C4-2B (cell line): ENCODE measurements around the gene CEACAM3.
A peak's percentile ranks its signal among the peaks of the same experiment; 100 is the strongest.

Experiments
- H3K27ac ChIP-seq: fragments of 450-650 bp; 2 replicates; pipeline ENCODE4 v1.5.1; 2017
- ZFX ChIP-seq: fragments of 450-650 bp; IDR thresholded peaks from 2 replicates; pipeline ENCODE4 v1.6.1; 2017
- TF ChIP-seq, protein P1 (sequence below): fragments of 450-650 bp; conservative IDR thresholded peaks from 2 replicates; pipeline ENCODE4 v1.5.1; 2017; ENCODE audit warnings: mild to moderate bottlenecking

Gene CEACAM3

DNA sequence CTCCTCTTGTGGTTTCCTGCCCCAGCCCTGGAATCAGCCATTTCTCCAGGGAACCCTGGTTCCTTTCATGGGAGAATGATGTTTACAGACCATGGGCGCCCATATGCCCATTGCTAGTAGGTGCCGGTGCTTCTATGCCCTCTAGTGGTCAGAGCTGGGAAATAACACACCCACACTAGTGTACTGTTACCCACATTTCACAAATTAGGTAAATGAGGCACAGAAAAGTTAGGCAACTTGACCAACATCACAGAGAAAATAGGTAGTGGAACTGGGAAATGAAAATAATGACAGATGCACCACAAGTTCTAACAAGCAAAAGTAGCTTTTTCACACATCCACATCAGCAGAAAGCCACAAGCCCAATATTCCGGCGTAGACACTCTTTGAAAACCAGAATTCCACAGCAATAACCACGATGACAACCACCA, 1.3 kb upstream of the CEACAM3 start:
- no peak for TF ChIP-seq ZFX
- TF ChIP-seq, protein P1, sequence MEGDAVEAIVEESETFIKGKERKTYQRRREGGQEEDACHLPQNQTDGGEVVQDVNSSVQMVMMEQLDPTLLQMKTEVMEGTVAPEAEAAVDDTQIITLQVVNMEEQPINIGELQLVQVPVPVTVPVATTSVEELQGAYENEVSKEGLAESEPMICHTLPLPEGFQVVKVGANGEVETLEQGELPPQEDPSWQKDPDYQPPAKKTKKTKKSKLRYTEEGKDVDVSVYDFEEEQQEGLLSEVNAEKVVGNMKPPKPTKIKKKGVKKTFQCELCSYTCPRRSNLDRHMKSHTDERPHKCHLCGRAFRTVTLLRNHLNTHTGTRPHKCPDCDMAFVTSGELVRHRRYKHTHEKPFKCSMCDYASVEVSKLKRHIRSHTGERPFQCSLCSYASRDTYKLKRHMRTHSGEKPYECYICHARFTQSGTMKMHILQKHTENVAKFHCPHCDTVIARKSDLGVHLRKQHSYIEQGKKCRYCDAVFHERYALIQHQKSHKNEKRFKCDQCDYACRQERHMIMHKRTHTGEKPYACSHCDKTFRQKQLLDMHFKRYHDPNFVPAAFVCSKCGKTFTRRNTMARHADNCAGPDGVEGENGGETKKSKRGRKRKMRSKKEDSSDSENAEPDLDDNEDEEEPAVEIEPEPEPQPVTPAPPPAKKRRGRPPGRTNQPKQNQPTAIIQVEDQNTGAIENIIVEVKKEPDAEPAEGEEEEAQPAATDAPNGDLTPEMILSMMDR, result peak; percentile 85
- H3K27ac ChIP-seq, result no peak overlapping the region

GRCh38 chr19:41796901-41797300, 514 bp downstream of the CEACAM3 start:
- H3K27ac ChIP-seq, result no peak overlapping the region
- no peak for TF ChIP-seq ZFX
- TF ChIP-seq, protein P1, result no peak

DNA sequence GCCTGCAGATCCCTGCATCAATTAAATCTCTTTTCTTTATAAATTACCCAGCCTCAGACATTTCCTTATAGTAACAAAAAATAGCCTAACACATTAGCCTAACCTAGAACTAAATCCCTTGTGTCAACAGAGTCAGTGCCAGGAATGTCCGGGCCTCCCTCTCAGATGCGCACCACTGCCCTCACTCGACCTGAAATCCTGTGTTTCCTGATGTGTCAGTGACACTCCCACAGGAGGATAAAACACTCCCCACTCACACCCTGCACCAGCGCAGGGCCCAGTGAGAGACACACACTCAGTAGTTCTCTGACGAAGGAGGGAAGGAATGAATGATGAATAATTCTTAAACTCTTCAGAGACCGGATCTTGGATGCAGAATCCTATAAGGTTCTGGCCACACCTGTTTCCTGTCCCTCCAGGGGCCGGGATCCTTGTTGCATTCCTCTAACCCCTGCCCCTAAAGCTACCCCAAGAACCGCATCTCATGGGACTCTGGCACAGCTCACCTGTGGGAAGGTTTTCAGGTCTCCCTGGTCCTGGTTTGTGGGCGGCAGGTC, 3.1 kb downstream of the CEACAM3 start:
- no peak overlapping the region for H3K27ac ChIP-seq

GRCh38 chr19:41801031-41801430, 4.6 kb downstream of the CEACAM3 start:
- TF ChIP-seq, protein P1, result no peak
- TF ChIP-seq ZFX, result no peak
- H3K27ac ChIP-seq, result no peak overlapping the region

More for the DNA sequence above, 3.1 kb downstream of the CEACAM3 start:
- TF ChIP-seq, protein P1, result no peak
- no peak for TF ChIP-seq ZFX

- TF ChIP-seq, protein P1, result no peak
- TF ChIP-seq ZFX, result no peak
- H3K27ac ChIP-seq, result no peak overlapping the region
Observed at GRCh38 chr19:41801792-41802211, 5.4 kb downstream of the CEACAM3 start.

- TF ChIP-seq ZFX, result no peak
- TF ChIP-seq, protein P1, result no peak
- H3K27ac ChIP-seq, result no peak overlapping the region
Observed at GRCh38 chr19:41802770-41803169, 6.4 kb downstream of the CEACAM3 start.

- TF ChIP-seq ZFX, result no peak
- TF ChIP-seq, protein P1, result no peak
Observed at GRCh38 chr19:41804336-41804735, 7.9 kb downstream of the CEACAM3 start.

More at GRCh38 chr19:41804336-41804735, 7.9 kb downstream of the CEACAM3 start:
- no peak overlapping the region for H3K27ac ChIP-seq
